Frontal cortex (tissue), 4 donors: ENCODE data around the gene MROH2B. TPM values are rescaled to one million over a fixed set of nuclear protein-coding genes. Genes with fewer than 3 reads are reported as not detected.

Source experiments
- DNase-seq, 2 donors: peaks; one replicate each; pipeline ENCODE4 v3.0.0; 2012; ENCODE audit warnings: low spot score in 2 of 2
- FAIRE-seq: peaks from 2 replicates; lab custom pipeline; 2012; peaks lifted over from hg19 to GRCh38; lab: Jason Lieb, UNC
- total RNA-seq: library from RNA; depleted of rRNA; stranded (reverse); fragments of >200 nt; gene quantifications from one replicate; pipeline ENCODE4 v1.2.3, GENCODE V29; 2014
- donor health status: control.
- donor health status: control.
- donor health status: control.

MROH2B gene
- not detected for total RNA-seq

- DNase-seq (no peak), FAIRE-seq (no peak)
Measured at GRCh38 chr5:41071242-41071641, at the start of gene MROH2B. MROH2B (minus strand) TSS chr5:41071342; CDS start chr5:41070852, 490 bp downstream.

GRCh38 chr5:41120600-41120999 lies 49.5 kb upstream of the MROH2B start:
- FAIRE-seq (no peak), DNase-seq (no peak)

- no peak for FAIRE-seq
- no peak for DNase-seq
Measured at GRCh38 chr5:41118177-41118576, 47.0 kb upstream of the MROH2B start.

- FAIRE-seq (no peak), DNase-seq (no peak)
Measured at GRCh38 chr5:41115281-41115680, 44.1 kb upstream of the MROH2B start.

- DNase-seq (no peak), FAIRE-seq (no peak)
Measured at GRCh38 chr5:41112486-41113455, 41.6 kb upstream of the MROH2B start.

GRCh38 chr5:41109186-41109585 lies 38.0 kb upstream of the MROH2B start:
- FAIRE-seq, result no peak
- DNase-seq, result no peak

- DNase-seq (no peak), FAIRE-seq (no peak)
Measured at GRCh38 chr5:41102341-41102740, 31.2 kb upstream of the MROH2B start.

- FAIRE-seq (no peak), DNase-seq (no peak)
Measured at GRCh38 chr5:41097642-41098041, 26.5 kb upstream of the MROH2B start.

GRCh38 chr5:41095324-41096101 lies 24.4 kb upstream of the MROH2B start:
- FAIRE-seq (no peak), DNase-seq (no peak)

GRCh38 chr5:41094871-41095270 lies 23.7 kb upstream of the MROH2B start:
- no peak for DNase-seq
- no peak for FAIRE-seq

- FAIRE-seq (no peak), DNase-seq (no peak)
Measured at GRCh38 chr5:41093803-41094202, 22.7 kb upstream of the MROH2B start.

GRCh38 chr5:41087461-41087860 lies 16.3 kb upstream of the MROH2B start:
- DNase-seq (no peak), FAIRE-seq (no peak)

- DNase-seq, result no peak
Measured at GRCh38 chr5:41083306-41083705, 12.2 kb upstream of the MROH2B start.

GRCh38 chr5:41071975-41072374 lies 833 bp upstream of the MROH2B start:
- no peak for DNase-seq

More at GRCh38 chr5:41083306-41083705, 12.2 kb upstream of the MROH2B start:
- no peak for FAIRE-seq

GRCh38 chr5:41067714-41068568 lies 3.2 kb downstream of the MROH2B start:
- FAIRE-seq (no peak), DNase-seq (no peak)

More at GRCh38 chr5:41071975-41072374, 833 bp upstream of the MROH2B start:
- no peak for FAIRE-seq

- DNase-seq, result no peak
- no peak for FAIRE-seq
Measured at GRCh38 chr5:41065691-41066335, 5.3 kb downstream of the MROH2B start.

- DNase-seq (no peak), FAIRE-seq (no peak)
Measured at GRCh38 chr5:41057940-41058339, 13.2 kb downstream of the MROH2B start.

- FAIRE-seq (no peak), DNase-seq (no peak)
Measured at GRCh38 chr5:41057231-41057630, 13.9 kb downstream of the MROH2B start.

GRCh38 chr5:41048986-41049385 lies 22.2 kb downstream of the MROH2B start:
- FAIRE-seq, result no peak
- DNase-seq, result no peak
